ENCODE results near the gene TMEM255B.

Gene TMEM255B

DNA sequence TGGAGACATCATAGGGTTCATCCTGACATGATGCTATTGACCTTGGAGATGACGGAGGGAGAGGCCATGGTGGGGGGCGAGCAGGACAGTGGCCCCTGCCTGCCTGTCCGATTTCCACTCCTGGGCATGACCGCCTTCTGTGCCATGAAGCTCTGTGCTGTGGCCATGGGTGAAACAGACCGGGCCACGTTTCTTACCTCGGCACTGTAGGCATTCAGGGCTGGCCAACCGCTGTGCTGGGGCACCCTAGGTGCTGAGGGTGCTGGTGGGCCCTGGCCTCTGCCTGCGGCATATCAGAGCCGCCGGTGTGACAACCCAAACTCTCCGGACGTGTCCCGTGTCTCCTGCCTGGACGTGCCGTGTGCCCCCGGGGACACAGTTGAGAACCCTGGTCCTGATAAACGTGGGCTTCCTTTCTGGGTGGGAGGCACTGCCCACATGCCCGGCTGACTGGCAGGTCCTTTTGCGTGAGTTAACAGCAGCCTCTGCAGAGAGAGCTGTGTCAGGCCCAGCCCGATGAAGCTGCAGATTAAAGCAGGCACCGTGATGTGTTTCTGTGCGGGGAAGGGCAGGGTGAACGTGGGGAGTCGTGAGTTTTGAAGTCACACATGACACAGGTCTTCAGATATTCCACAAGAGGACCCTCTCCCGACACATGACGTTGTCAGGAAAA is 46.5 kb downstream of the TMEM255B start:
- DNase-seq: no peak

GRCh38 chr13:113806104-113806471 is 47.1 kb downstream of the TMEM255B start:
- DNase-seq: no peak

DNA sequence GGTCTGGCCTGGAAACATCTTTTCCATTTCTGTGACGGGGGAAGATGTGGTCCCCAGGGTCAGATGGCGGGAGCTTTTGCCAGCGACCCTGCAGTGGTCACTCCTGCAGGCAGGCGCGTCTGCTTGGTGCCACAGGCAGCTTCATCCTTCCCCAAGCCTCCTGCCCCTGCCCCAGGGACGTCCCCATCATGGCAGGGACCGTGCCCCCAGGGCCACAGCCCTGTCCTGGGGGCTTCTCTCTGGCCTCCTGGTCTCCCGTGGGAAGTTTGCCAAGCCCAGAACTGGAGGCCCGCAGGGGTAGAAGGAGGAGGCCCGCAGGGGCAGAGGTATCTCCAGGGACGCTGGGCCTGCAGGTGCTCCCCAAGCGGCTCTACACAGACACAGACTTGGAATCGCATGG is 47.5 kb downstream of the TMEM255B start:
- no peak for DNase-seq

DNA sequence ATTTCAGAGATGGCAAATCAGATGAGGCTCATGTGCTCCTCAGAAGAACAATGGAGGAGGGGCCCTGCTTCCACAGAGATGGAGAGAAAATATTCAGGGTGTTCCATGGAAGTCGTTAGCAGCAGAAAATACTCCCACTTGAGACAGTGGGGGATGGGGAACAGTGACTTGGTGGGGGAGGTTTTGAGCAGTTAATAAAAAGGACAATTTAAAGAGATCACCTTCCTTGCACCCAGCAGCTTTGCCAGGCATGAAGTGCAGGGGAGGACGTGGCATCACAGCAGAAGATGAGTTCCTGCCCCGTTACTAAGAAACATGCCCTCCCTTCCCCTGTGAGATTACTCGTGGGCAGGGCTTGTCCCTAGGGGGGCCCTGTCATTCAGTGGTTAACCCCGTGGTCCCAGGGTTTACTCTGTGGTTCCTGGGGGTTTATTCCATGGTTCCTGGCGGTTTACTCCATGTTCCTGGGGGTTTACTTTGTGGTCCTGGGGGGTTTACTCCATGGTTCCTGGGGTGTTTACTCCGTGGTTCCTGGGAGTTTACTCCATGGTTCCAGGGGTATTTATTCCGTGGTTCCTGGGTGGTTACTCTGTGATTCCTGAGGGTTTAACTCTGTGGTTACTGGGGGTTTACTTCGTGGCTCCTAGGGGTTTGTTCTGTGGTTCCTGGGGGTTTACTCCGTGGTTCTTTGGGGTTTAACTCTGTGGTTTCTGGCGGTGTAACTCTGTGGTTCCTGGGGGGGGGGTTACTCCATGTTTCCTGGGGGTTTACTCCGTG is 49.2 kb downstream of the TMEM255B start:
- DNase-seq: no peak

DNA sequence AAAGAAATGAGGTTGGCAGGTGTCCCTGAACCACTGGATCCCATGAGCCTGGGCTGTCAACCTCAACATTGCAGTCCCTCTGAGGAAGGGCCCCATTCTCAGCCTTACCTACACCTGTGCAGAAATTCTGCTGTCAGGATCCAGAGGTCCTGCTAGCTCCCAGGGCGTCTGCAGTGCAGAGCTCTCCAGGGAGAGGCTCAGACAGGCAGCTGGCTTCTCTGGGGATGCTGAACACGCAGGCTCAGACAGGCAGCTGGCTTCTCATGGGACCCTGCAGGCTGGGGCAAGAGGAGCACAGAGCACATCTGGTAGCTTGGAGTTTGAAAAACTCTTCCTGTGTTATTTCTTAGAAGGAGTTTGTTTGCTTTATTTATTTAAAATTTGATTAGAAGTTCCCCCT is 50.9 kb downstream of the TMEM255B start:
- DNase-seq: no peak

- DNase-seq: no peak
Observed at GRCh38 chr13:113810640-113811039, 51.6 kb downstream of the TMEM255B start.

DNA sequence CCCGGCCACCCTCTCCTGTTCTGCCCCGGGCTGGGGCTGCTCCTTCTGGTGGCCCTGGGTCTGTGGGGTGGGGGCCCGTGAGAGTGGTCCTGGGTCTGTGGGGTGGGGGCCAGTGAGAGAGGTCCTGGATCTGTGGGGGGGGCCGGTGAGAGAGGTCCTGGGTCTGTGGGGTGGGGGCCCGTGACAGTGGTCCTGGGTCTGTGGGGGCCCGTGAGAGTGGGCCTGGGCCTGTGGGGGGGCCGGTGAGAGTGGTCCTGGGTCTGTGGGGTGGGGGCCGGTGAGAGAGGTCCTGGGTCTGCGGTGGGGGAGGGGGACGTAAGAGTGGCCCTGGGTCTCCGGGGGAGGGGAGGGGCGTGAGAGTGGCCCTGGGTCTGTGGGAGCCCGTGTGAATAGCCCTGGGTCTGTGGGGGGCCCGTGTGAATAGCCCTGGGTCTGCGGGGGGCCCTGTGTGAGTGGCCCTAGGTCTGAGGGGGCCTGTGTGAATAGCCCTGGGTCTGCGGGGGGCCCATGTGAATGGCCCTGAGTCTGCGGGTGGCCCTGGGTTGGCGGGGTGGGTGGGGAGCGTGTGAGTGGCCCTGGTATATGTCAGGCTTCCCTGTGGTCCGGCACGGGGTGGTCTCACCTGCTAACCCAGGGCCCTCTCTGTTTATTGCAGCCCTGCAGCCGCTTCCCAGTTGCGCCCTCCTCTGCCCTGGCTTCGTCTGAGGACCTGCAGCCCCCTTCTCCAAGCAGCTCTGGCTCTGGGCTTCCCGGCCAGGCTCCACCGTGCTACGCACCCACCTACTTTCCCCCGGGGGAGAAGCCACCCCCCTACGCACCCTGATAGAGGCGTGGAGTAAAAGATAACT is 52.3 kb downstream of the TMEM255B start:
- DNase-seq: no peak

DNA sequence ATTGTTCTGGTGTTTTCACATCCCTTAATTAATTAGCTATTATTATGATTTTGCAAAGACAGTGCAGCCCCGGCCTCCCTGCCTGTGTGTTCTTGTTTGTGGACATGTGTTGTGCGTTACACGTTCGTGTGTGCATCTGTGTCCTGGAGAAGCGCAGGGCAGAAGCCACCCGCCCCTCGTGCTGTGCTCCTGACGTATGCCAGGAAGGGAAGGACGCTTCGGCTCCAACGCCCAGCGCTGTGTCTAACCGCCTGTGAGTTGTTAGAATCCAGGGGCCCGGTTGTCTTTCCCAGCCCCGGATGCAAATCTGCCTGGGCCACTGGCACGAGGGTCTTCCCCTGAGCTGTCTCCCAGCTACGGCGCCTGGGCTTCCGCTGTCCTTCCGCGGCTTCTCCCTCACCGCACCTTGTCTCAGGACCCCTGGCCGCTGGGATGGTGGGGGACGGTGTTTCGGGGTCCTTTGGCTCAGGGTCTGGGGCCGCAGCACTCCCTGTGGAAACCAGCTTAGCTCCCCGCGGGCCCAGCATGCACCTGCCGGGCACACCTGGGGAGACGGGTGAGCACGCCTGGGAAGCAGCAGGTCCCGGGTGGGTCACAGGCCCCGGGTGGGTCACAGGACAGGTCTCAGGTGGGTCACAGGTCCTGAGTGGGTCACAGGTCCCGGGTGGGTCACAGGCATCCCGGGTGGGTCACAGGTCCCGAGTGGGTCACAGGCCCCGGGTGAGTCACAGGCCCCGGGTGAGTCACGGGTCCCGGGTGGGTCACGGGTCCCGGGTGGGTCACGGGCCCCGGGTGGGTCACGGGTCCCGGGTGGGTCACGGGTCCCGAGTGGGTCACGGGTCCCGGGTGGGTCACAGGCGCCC is 53.4 kb downstream of the TMEM255B start:
- DNase-seq: no peak

DNA sequence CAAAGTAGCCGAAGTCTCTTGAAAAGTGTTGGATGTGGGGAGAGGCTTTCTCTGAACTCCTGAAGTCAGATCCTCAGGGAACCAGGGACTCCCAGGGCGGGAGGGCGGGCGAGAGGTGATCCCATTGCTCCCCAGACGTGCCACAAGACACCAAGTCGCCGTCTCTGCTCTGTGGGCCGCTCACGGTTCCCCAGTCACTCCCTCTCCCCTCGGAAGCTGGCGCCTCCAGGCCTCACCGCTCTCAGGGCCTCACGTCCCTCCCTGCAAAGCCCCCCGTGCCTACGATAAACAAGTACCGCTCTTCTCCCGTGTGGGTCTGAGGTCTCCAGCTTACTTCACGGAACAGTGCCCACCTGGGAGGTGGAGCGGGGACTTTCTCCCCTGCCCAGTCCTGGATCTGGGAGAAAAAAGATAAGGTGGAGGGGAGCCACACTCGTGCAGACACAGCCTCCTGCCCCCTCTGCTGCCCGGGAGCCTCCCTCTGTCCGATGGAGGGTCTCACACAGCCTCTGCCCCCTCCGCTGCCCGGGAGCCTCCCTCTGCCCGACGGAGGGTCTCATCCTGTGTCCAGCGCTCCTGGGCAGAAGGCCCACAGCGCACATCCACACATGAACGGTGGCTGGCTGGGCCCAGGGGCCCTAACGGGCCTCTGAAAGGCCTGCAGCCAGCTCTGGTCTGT is 54.2 kb downstream of the TMEM255B start:
- DNase-seq: no peak

- DNase-seq: no peak
Observed at GRCh38 chr13:113813749-113814434, 54.9 kb downstream of the TMEM255B start.

DNA sequence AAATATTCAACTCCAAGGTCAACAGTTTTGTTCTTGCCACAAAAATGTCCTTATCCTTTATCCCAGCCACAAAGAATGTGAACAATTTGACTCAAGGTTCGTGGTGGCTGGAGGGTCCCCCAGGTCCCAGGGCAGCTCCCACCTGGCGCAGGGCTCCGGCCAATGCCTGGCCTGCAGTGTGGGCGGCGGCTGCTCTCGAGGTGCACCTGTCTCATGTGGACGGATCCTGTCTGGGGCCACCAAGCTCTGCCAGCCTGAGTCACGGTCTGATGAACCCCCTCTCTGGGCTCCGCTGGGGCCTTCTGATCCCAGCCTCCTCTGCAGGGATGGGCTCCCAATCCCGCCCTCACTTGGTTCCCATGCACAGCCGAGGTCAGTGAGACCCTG is 55.4 kb downstream of the TMEM255B start:
- no peak for DNase-seq

DNA sequence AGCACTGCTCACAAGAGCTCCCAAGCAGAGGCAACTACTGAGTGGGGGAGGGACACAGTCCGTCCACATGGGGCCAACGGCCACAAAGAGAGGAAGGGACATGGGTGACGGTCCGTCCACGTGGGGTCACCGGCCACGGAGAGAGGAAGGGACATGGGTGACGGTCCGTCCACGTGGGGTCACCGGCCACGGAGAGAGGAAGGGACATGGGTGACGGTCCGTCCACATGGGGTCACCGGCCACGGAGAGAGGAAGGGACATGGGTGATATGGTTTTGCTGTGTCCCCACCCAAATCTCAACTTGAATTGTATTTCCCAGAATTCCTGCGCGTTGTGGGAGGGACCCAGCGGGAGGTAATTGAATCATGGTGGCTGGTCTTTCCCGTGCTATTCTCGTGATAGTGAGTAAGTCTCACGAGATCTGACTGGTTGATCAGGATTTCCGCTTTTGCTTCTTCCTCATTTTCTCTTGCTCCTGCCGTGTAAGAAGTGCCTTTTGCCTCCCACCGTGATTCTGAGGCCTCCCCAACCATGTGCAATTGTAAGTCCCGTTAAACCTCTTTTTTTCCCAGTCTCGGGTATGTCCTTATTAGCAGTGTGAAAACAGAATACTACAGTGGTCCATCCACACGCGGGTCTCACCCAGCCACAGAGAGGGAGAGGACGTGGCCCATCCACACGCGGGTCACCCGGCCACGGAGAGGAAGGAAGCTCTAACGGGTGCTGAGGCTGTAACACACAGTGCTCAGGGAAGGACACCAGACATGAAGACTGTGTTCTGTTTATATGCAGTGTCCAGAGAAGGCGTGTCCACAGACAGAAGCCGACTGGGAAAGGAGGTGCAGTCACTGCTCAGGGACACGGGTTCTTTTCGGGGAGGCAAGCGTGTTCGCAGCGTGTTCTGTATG is 56.4 kb downstream of the TMEM255B start:
- peak; percentile 88 to 89 for DNase-seq

GRCh38 chr13:113816254-113816929 is 57.4 kb downstream of the TMEM255B start:
- no peak for DNase-seq

DNA sequence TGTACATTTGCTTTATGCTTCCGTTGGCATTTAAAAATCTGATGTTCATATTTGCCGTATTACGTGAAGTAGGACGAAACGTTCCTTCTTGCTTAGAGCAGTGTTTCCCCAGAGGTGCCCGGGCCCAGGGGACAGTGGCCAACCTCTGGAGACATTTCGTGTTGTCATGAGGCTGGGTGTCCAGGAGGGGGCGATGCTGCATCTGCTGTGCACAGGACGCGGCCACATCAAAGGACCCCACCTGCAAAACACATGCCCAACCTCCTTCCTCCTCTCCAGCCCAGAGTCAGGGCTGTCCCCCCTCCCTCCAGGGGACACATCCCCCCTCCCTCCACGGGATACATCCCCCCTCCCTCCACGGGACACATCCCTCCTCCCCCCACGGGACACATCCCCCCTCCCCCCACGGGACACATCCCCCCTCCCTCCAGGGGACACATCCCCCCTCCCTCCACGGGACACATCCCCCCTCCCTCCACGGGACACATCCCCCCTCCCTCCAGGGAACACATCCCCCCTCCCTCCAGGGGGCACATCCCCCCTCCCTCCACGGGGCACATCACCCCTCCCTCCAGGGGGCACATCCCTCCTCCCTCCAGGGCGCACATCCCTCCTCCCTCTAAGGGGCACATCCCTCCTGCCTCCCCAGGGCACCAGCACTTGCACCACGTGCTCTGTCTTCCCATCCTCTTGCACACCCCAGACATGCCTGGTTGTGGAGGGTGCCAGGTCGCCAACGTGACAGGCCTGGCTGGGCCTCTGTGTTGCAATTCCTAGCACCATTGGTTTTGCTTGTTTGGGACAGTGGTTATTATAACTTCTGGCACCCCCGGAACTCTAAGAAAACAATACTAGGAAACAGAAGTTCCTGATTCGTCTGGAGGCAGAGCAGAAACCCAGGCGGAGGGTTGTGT is 58.2 kb downstream of the TMEM255B start:
- peak; percentile 13 to 26 for DNase-seq

DNA sequence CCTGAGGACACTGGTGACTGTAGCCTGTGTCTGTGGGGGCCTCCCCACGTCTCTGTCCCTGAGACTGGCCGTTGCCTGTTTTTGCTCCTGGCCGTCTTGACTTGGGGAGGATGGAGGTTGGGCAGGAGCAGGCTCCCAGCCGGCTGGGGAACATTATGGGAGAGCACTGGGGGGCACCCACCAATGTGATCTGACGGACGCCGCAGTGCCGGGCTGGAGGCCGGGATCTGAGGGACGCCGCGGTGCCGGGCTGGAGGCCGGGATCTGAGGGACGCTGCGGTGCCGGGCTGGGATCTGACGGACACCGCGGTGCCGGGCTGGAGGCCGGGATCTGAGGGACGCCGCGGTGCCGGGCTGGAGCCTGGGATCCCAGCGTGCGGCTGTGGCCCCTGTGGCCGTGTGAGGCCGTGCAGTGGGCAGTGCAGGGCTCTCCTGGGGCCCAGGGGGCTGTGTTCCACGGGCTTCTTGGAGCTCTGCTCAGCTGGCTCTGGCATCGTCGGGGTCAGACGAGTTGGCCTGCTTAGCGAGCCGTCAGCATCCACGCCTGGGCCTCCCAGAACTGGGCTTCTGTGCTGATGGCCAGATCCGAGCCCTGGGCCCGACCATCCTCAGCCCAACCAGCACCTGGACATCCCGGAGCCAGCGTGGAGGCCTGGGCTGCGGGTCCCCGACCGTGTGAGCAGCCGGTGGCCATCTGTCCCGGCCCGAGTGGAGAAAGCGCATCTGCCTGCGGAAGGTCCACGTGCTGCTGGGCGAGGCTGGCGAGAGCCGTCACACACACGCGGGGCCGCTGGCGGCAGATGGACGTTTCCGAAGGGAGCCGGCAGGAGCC is 59.0 kb downstream of the TMEM255B start:
- no peak for DNase-seq

- no peak for DNase-seq
Observed at GRCh38 chr13:113818700-113819295, 59.8 kb downstream of the TMEM255B start.

- no peak for DNase-seq
Observed at GRCh38 chr13:113819341-113819730, 60.3 kb downstream of the TMEM255B start.

Measured in inflammatory macrophage (primary cell).